Dedifferentiated amniotic fluid mesenchymal stem cell (primary cell): ENCODE measurements around the gene OR2F1.
"Not testable (repeated sequence)": the region's sequence is repeated elsewhere in the genome, so short reads cannot be mapped to it uniquely, and the experiment has no call there.

Source experiments
- DNase-seq: peaks from one replicate; pipeline ENCODE4 v3.0.0-alpha.2; 2016; ENCODE audit errors: extremely low spot score

Gene OR2F1

GRCh38 chr7:144006692-144007042 lies 52.0 kb downstream of the OR2F1 start:
- no peak for DNase-seq

DNA sequence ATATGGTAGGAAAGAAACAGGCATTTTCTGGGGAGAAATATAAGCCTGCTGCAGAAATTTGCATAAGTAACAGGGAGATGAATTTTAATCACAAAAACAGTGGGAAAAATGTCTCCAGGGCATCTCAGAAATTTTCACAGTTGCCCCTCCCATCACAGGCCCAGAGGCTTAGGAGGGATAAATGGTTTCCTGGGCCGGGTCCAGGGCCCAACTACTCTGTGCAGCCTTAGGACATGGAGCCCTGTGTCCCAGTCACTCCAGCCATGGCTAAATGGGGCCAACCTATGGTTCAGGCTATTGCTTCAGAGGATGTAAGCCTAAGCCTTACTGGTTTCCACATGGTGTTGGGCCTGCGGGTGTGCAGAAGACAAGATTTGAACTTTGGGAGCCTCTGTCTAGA lies 54.7 kb downstream of the OR2F1 start:
- no peak for DNase-seq

GRCh38 chr7:144010061-144010460 lies 55.4 kb downstream of the OR2F1 start:
- not testable (repeated sequence) for DNase-seq

DNA sequence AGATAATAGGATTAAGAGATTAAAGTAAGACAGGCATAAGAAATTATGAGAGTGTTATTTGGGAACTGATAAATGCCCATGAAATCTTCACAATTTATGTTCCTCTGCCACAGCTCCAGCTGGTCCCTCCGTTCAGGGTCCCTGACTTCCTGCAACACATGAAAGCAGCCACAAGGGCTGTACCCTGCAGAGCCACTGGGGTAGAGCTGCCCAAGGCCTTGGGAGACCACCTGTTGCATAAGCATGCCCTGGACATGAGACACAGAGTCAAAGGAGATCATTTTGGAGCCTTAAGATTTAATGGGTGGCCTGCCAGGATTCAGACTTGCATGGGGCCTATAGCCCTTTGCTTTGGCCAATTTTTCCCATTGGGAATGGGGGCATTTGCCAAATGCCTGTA lies 56.2 kb downstream of the OR2F1 start:
- not testable (repeated sequence) for DNase-seq

- DNase-seq, result no peak
Measured at GRCh38 chr7:144011458-144012230, 57.0 kb downstream of the OR2F1 start.
